NCI-H128 (cell line): Measurements from ENCODE around the gene ULK3.

Source experiments
- DNase-seq: peaks from one replicate; lab custom pipeline; 2025; ENCODE audit not compliant: unreplicated experiment; lab: John Stamatoyannopoulos, UW

ULK3 gene

DNA sequence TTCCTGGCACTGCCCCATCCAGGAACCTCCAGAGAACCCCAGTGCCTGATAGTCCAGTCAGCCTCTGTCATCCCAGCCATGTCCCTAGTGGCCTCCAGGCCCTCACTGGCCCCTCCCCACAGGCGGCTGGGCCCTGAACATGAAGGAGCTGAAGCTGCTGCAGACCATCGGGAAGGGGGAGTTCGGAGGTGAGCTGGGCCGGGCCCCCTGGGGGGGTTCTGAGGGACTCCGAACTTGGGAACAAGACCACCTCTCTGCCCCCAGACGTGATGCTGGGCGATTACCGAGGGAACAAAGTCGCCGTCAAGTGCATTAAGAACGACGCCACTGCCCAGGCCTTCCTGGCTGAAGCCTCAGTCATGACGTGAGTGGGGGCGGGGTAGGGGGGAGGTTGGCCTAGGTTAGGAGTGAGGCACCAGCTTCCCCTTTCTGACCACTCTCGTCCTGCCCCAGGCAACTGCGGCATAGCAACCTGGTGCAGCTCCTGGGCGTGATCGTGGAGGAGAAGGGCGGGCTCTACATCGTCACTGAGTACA is 42.3 kb downstream of the ULK3 start:
- DNase-seq = no peak

DNA sequence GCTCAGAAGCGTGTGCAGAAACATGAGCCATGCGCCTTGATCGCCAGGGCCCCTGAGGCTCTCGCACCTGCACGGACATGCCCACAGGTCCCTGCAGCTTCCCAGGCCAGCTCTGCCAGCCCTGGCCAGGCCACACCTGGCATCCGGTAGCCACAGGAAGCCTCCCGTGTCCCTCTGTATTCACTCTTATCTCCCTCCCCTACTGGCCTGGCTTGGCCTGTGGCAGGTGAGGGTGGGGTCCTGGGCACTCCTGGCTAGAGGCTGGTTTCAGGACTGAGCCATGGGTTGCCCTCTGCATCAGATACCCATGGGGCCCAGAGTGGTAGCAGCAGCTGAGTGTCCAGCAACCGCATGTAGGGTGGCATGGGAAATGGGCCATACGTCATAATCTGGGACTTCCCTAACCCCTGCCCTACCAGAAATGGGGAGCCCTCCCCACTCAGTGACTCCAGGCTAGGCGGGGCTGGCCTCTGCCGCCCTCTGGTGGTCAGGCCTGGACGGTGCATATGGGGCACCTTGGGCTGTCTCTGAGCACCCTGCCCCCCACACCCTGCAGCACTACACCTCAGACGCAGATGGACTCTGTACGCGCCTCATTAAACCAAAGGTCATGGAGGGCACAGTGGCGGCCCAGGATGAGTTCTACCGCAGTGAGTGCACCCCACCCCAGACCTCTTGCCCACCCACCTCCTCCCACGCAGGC is 42.9 kb downstream of the ULK3 start:
- DNase-seq = no peak

DNA sequence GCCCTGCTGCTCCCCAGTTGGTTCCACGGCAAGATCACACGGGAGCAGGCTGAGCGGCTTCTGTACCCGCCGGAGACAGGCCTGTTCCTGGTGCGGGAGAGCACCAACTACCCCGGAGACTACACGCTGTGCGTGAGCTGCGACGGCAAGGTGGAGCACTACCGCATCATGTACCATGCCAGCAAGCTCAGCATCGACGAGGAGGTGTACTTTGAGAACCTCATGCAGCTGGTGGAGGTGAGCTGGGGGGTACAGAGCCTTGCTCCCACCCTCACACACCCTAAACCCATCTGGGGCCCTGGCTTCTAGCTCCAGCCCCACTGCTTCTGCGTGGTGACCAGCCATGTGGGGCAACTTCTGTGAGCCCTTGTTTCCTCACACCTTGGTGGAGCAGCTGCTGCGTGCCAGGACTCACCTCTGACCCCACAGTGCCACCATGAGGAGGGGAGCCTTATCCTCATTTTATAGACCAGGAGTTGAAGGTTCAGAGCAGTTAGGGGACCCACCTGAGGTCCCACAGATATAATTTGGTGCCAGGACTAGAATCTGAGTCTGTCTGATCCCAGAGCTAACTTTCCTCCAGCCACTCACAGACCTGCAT is 43.6 kb downstream of the ULK3 start:
- no peak for DNase-seq

DNA sequence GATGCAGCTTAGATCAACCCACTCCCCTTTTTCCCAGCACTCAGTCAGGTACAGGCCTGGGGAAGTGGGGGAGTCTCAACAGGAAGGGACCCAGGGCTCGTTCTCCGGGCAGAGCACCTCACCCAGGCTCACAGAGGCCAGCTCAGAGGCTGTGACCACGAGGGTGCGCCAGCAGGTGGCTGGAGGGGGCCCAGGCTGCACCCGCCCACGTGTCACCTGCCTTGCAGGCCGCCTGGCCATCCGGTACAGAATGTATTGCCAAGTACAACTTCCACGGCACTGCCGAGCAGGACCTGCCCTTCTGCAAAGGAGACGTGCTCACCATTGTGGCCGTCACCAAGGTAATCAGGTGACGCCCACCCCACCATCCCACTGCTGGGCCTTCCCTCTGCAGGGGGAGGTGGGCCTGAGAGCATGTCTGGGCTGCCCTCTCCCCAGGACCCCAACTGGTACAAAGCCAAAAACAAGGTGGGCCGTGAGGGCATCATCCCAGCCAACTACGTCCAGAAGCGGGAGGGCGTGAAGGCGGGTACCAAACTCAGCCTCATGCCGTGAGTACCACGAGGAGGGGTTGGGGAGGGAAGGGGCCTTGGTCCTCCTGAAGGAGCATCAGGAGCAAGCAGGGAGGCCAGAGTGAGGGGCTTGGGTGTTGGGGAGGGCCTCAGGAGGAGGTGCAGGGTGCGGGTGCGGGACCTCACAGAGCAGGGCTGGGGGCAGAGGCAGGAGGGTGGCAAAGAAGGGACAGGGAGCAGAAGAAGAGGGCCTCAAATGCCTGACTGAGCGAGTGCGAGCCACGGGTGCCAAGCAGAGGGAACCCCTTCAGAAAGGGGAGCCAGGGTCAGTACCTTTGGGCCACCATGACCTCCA is 44.3 kb downstream of the ULK3 start:
- no peak for DNase-seq

DNA sequence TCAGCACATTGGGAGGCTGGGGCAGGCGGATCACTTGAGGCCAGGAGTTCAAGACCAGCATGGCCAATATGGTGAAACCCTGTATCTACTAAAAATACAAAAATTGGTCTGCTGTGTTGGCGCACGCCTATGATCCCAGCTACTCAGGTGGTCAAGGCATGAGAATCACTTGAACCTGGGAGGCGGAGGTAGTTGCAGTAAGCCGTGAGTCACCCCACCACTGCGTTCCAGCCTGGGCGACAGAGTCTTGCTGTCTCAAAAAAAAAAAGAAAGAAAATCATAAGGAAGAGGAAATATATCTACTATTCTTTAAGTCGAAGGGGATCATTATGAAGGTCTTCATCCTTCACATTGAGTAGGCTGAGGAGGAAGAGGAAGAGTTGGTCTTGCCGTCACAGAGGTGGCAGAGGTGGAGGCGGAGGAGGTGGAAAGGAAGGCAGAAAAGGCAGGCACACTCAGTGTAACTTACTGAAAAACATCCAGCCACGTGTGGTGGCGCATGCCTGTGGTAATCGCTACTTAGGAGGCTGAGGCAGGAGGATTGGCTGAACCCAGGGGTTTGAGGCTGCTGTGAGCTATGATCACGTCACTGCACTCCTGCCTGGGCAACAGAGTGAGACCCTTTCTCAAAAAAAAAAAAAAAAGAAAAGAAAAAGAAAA is 46.9 kb downstream of the ULK3 start:
- no peak for DNase-seq

DNA sequence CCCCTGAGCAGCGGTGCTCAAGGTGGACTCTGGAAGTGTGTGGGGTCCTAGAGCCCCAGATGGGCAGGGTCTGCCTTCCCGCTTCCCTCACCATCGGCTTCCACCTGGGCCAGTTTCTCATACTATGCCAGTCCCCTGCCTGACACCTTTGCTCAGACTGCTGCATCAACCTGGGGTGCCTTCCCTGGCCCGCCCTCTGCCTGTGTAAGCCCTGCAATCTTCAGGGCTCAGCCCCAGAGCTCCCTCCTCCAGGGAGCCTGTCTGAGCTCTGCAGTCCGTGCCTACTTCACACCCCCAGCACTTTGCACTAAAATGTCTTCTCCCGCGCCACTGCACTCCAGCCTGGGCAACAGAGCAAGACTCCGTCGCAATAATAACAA is 48.0 kb downstream of the ULK3 start:
- DNase-seq = no peak

DNA sequence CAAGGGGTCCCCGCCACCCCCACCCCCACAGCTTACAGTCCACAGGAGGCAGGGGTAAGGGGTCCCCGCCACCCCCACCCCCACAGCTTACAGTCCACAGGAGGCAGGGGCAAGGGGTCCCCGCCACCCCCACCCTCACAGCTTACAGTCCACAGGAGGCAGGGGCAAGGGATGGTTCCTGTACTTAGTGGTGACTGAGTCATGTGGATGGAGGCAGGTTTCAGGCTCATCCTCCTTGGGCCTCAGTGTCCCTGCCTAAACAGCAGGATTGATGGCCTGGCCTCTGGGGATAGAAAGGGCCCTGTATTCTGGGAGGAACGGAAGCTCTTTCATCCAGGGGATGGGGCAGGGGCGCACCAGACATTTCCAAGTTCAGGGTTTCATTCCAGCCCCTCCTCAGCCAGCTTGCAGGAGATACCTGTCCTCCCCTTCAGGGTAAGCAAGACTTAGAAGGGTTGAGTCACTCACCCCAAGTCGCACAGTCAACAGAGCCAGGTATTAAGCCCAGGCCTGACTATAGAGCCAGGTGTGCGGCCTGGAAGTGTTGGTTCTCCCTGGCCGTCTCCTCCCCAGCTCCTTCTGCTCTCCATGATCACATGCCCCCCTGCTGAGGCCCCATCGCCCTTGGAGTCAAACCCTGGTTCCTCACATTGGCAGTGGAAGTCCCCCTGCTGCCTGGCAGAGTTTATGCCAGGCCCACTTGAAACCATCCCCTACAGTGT is 48.5 kb downstream of the ULK3 start:
- no peak for DNase-seq

DNA sequence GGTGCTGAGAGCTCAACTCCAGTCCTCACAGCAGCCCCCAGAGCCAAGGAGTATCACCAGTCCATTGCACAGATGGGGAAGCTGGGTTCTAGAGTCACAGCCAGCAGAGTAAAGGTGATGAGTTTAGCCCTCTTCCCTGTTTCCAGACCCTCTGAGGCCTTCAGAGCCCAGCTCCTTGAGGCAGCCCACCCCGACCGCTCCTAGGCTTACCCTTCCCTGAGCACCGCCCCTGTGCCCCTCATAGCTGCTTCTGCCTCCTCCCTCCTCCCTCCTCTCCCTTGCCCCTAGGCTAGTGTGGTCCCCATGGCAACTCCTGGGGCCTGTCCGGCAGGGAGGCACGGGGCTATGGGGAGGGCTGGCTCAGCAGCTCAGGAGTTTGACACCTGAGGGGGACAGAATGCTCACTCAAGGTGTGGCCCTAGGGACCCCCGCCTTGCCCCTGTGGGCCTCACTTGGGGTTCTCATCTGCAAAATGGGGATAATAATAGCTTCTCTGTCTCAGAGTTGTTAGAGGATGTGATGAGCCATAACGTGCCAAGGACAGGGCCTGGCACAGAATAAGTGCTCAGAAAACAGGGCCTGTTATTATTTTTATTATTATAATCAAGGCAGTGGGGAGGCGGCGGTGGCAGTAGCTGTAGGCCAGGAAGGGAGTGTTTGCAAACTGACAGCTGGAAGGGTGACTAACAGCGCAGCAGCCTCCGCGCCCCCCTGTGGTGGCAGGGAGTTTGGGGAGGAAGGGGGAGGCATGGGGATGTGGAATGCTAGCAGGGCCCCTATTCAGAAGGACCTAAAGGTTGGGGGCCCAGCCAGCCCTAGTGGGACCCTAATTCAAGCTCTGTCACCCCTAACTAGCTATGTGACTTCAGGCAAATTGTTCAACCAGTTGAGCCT is 49.6 kb downstream of the ULK3 start:
- DNase-seq = no peak

DNA sequence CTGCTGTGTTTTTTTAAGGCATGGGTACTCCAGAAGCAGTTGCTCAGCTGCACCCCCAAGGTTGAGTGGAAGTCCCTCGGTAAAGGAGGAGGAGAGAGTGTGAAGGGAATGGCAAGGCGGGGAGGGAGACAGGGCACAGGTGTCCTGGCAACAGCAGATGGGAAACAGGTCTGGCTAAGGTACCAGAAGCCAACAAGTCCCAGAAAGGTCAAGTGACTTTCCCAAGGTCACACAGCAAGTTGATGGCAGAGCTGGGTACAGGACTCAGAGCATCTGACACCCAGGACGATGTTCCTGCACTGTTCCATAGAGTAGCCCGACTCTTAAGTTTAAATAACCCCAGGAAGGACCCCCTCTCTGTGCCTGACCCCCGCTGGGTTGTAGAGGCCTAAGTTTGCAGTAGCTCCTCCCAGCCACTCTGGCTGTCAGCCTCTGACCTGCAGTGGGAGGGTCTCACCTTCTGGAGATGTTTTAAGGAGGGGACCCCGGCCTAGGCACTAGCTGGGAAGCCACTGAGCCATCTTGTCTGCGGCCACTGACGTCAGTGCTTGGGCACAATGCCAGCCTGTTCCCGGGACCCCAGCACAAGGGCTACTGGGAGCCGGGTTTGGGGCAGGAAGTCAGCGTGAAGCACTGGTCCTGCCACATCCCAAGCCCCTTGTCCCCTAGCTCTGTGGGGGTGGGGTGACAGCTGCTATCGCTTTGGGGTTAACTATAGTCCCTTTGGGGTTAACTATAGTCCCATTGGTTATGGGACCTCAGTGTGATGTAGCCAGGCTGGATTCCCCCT is 50.5 kb downstream of the ULK3 start:
- no peak for DNase-seq

DNA sequence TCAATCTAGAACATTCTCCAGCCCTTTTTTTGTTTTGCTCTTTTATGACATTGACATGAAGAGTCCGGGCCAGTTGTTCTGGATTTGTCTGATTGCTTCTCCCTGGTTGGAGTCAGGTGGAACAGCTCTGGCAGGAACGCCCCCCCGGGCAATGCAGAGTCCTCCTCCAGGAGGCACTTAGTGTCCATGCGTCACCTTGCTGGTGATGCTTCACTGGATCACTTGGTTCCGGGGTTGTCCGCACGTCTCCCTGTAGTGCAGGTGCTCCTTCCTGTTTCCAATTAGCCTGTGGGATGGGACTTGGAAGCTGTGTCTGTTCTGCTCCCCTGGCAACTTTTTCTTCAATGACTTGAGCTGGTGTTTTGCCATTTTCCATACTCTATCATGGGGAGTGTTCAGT is 51.3 kb downstream of the ULK3 start:
- DNase-seq = no peak

DNA sequence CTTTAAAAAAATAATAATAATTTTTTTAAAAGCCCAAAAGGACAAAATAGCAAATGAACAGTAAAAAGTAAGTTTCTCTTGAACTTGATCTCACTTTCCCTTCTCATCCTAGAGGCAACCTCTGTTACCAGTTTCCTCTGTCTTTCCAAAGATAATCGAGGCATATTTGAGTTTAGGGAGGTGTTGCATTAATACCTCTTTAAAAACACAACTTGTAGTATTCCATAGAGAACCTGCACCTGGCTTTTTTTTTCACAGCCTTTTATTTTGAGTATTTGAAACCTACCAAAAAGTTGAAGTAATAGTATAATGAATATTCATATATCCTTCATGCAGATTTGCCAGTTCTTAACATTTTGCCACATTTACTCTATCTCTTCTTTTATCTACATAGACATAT is 51.9 kb downstream of the ULK3 start:
- DNase-seq = no peak

DNA sequence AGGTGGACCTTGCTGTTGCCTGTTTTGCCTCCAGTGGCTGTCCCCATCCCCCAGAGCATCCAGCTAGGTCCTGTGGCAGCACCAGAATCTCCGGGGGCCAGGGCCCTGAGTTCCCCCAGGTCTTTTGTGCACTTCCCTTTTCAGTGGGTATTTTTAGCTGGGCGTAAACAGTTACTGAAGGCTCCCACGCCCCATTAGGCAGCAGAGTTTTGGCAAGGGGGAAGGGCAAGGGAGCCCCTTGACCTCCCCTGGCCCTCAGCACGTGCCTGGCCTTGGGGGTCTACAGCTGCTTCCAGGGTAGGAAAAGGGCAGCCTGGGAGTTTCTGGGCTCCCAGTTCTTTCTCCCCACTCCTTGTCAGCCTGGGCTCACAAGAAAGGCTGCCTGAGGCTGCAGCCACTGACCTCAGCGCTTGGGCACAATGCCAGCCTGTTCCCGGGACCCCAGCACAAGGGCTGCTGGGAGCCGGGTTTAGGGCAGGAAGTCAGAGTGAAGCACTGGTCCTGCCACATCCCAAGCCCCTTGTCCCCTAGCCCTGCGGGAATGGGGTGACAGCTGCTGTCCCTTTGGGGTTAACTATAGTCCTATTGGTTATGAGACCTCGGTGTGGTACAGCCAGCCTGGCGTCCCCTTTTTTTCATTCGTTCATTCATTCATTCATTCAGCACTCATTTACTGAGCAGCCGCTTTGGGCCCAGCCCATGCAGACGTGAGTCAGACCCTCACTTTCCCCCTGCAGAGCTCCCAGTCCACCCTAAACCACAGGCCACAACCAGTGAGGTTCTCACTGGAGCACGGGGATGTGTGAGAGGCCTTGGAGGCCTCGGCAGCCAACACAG is 52.7 kb downstream of the ULK3 start:
- DNase-seq = no peak

DNA sequence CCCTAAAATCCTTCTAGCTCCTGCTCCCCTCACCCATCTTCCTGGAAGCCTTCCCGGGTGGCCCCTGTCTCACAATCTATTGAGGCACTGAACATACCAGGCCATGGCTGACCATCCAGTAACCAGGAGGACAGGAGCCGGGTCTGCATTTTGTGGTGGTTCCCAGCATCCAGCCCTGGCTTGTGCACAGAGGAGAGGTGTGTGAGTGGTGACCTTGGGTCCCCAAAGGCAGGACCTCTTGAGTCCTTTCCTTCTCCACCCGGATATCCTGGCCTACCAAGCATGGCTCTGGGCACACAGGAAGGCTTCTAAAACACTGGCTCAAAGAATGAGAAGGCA is 53.2 kb downstream of the ULK3 start:
- DNase-seq = no peak

DNA sequence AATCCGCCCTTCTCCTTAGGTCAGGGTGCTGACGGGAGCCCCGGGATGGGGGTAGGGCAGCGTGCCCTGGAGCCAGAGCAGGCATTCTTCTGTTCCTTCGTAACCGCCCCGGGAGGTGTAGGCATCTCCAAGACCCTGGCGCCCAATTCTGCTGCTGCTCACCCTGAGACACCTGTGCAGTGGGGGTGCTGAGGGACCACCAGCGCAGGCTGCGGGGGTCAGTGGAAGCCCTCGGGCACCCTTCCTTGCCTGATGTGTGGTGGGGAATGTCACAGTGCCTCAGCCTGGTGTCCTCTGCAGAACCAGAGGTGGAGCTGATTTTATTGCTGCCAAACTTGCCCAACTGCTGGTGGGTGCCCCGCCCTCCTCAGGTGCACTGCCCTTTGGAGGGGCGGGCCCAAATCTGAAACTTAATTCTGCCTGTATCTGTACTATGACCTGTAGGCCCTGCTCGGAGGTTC is 53.8 kb downstream of the ULK3 start:
- no peak for DNase-seq

DNA sequence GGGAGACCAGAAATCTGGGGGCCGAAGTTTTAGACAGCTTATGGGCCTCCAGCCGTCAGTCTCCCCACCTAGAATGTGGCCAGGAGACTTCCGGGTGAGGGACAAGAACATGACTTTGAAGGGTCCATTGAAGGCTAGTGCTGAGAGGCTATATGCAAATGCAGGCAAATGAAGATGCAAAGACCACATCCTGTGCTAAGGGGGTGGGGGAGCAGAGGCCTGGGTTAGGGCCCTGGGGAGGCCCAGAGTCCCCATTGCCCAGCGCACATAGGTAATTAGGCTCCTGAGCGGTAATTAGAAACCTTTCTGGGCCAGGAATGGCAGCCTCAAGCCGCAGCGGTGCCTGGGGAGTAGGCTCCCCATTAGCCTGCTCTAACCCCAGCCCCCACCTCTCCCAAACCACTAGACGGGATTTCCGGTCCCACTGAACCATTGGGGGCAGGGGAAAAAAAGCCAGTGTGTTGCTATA is 54.2 kb downstream of the ULK3 start:
- DNase-seq = no peak

DNA sequence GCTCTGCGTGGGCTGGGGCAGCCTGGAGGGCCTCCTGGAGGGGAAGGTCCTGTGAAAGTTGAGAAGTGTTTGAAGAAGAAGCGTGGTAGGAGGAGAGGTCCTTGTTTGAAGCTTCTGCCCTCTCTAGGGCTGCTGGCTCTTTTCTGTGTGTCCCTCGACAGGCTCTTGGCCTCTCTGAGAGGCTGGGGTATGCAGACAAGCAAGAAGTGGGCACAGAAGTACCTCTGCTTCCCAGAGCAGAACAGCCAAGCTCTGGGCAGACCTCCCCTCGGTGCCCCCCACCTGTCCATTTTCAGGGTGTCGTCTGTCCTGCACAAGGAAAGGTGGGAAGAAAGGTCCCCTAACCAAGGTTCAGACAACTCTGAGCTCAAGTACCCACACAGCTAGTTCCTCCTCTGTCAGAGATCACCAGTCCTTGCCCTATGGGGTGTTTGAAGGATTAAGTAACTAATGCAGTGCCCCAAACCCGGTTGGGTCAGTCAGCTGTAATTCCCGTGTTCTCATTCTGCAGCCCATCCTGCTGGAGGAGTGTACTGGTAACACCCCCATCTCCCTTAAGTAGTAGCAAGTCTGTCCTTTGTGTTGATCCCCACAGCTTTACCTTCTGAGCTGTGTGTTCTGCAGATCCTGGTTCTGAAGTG is 54.8 kb downstream of the ULK3 start:
- no peak for DNase-seq

DNA sequence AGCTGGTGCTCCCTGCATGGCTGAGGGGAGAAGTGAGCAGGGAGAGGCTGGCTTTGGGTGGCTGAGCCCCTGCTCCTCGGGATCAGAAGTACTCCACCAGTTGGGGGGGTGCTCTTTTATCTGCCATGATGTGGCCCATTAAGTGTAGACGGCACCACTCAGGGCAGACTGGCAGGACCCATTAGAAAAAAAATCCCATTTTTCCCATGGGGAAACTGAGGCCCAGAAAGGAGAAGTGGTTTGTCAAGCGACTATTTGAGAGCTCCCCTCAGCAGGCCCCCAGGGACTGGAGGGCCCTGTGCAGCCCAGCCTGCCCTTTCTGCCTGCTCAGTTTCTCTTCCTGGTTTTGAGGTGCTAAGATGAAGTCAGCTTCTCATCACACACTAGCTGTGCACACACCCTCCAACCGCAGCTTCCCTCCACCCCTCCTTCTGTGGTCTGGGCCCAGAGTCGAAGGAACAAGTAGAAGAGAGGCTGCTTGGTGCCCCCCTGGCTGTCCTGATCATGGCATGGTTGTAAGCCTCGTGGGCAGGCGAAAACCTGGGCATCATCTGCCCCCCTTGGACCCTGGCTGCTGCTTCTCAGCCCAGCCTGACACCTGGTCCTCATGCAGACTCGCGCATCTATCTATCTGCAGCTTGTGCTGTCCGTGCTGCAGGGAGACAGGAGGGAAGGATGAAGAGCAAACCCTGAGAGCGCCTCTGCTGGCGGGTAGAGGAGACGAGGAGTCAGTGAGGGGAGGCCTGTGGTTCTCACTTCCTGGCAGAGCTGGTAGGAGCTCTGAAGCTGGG is 55.5 kb downstream of the ULK3 start:
- no peak for DNase-seq
